NCI-H446 (cell line): ENCODE measurements around the gene FAM187B.
A peak's percentile ranks its signal among the peaks of the same experiment; 100 is the strongest.

Experiments
- DNase-seq, 2 experiments: peaks; one replicate each; lab custom pipeline; 2025; lab: John Stamatoyannopoulos, UW

The FAM187B gene

GRCh38 chr19:35228177-35228930 lies at the start of gene FAM187B:
FAM187B (minus strand) TSS chr19:35228739; CDS start chr19:35228680, 59 bp downstream.
- no peak for DNase-seq

GRCh38 chr19:35276706-35277281 lies 48.3 kb upstream of the FAM187B start:
- no peak for DNase-seq

- no peak for DNase-seq
Measured at GRCh38 chr19:35274323-35274722, 45.8 kb upstream of the FAM187B start.

GRCh38 chr19:35273686-35274259 lies 45.2 kb upstream of the FAM187B start:
- DNase-seq: no peak

GRCh38 chr19:35272954-35273649 lies 44.6 kb upstream of the FAM187B start:
- DNase-seq: no peak

GRCh38 chr19:35272122-35272719 lies 43.7 kb upstream of the FAM187B start:
- no peak for DNase-seq

- no peak for DNase-seq
Measured at GRCh38 chr19:35271546-35271945, 43.0 kb upstream of the FAM187B start.

- no peak for DNase-seq
Measured at GRCh38 chr19:35270381-35270811, 41.9 kb upstream of the FAM187B start.

- DNase-seq: peak; percentile 7 to 53
Measured at GRCh38 chr19:35269438-35270117, 41.0 kb upstream of the FAM187B start.

- DNase-seq: peak; percentile 23 to 63
Measured at GRCh38 chr19:35268536-35269437, 40.2 kb upstream of the FAM187B start, which contains the start of gene USF2. USF2 (plus strand) TSS chr19:35268962; CDS start chr19:35269102, 140 bp downstream.

GRCh38 chr19:35267818-35268535 lies 39.4 kb upstream of the FAM187B start:
- peak; percentile 57 to 74 for DNase-seq

GRCh38 chr19:35267353-35267817 lies 38.8 kb upstream of the FAM187B start:
- DNase-seq: peak in 1 of 2 experiments; percentile 43

GRCh38 chr19:35266520-35267352 lies 38.2 kb upstream of the FAM187B start:
- no peak for DNase-seq

- DNase-seq: no peak
Measured at GRCh38 chr19:35265900-35266519, 37.5 kb upstream of the FAM187B start.

GRCh38 chr19:35265126-35265899 lies 36.8 kb upstream of the FAM187B start:
- DNase-seq: no peak

- no peak for DNase-seq
Measured at GRCh38 chr19:35264268-35265125, 36.0 kb upstream of the FAM187B start.
